A673 (cell line): ENCODE measurements around the gene C14orf132.

Experiments used
- EZH2 ChIP-seq: fragments of 200-600 bp; sonication (generic); IDR thresholded peaks from 2 replicates; pipeline ENCODE4 v1.6.1; 2017; ENCODE audit warnings: borderline replicate concordance, low read depth, mild to moderate bottlenecking, mixed read lengths, antibody characterized with exemption, low read length; ENCODE audit not compliant: poor library complexity, severe bottlenecking
- TF ChIP-seq, protein P1 (sequence below): fragments of 300-800, 200-600 bp; sonication (generic); conservative IDR thresholded peaks from 2 replicates; pipeline ENCODE4 v1.5.1; 2017; ENCODE audit warnings: low read depth, mild to moderate bottlenecking, antibody characterized with exemption, low read length, moderate library complexity, mixed read lengths

DNA sequence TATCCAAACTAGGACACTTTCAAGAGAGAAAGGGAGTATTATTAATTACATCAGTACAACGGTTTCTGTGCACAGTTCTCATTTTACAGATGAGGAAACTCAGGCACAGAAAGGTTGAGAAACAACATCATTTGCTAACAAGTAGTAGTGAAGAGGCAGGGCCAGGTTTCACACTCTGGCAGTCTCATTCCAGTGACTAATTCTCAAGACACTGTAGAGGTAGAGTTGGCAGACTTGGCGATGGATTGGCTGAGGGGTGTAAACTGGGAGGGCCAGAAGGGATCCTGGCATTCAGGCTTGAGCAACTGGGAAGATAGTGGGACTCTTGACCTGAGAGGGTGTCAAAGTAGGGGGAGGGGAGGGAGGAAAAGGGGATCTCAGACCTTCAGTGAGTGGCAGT lies 91.7 kb downstream of the C14orf132 start:
- TF ChIP-seq, protein P1, sequence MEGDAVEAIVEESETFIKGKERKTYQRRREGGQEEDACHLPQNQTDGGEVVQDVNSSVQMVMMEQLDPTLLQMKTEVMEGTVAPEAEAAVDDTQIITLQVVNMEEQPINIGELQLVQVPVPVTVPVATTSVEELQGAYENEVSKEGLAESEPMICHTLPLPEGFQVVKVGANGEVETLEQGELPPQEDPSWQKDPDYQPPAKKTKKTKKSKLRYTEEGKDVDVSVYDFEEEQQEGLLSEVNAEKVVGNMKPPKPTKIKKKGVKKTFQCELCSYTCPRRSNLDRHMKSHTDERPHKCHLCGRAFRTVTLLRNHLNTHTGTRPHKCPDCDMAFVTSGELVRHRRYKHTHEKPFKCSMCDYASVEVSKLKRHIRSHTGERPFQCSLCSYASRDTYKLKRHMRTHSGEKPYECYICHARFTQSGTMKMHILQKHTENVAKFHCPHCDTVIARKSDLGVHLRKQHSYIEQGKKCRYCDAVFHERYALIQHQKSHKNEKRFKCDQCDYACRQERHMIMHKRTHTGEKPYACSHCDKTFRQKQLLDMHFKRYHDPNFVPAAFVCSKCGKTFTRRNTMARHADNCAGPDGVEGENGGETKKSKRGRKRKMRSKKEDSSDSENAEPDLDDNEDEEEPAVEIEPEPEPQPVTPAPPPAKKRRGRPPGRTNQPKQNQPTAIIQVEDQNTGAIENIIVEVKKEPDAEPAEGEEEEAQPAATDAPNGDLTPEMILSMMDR = no peak
- TF ChIP-seq EZH2 = no peak
